Kidney (tissue), 14 donors: ENCODE results near the gene GTSE1. TPM values are rescaled to one million over a fixed set of nuclear protein-coding genes. Genes with fewer than 3 reads are reported as not detected.

Experiments
- DNase-seq, 5 donors: peaks; one replicate each; pipeline ENCODE4 v3.0.0-alpha.2; 2013 to 2020
- FAIRE-seq: peaks from 2 replicates; lab custom pipeline; 2012; peaks lifted over from hg19 to GRCh38; lab: Jason Lieb, UNC
- H3K27ac ChIP-seq, 2 donors: one replicate each; pipeline ENCODE4 v1.7.0; 2013; ENCODE audit warnings: low read depth in 2 of 2, low read length in 2 of 2, inconsistent platforms in 1 of 2
- H3K27me3 ChIP-seq: one replicate; pipeline ENCODE4 v1.7.1; 2013; ENCODE audit warnings: low read length, inconsistent platforms; ENCODE audit not compliant: control insufficient read depth, insufficient read depth
- H3K36me3 ChIP-seq, 3 donors: one replicate each; pipeline versions ENCODE4 v1.7.0 to v1.7.1; 2013; ENCODE audit warnings: low read length in 3 of 3, control low read depth in 1 of 3, inconsistent platforms in 1 of 3; ENCODE audit not compliant: insufficient read depth in 3 of 3, control insufficient read depth in 2 of 3
- H3K4me1 ChIP-seq, 3 donors: one replicate each; pipeline versions ENCODE4 v1.7.0 to v1.7.1; 2013; ENCODE audit warnings: low read length in 3 of 3, inconsistent platforms in 1 of 3, low read depth in 1 of 3; ENCODE audit not compliant: control insufficient read depth in 2 of 3, insufficient read depth in 2 of 3
- H3K4me3 ChIP-seq, 3 donors: one replicate each; pipeline versions ENCODE4 v1.7.0 to v1.8.1; 2013; ENCODE audit warnings: low read length in 3 of 3, control low read depth in 1 of 3, inconsistent platforms in 1 of 3
- H3K9ac ChIP-seq, 3 donors: one replicate each; pipeline versions ENCODE4 v1.7.0 to v1.7.1; 2013; ENCODE audit warnings: low read length in 3 of 3, control low read depth in 1 of 3, inconsistent platforms in 1 of 3
- H3K9me3 ChIP-seq, 3 donors: one replicate each; pipeline versions ENCODE4 v1.7.0 to v1.7.1; 2013; ENCODE audit warnings: low read length in 3 of 3, control low read depth in 1 of 3, inconsistent platforms in 1 of 3; ENCODE audit not compliant: control insufficient read depth in 2 of 3, insufficient read depth in 1 of 3
- CTCF ChIP-seq: IDR thresholded peaks from 3 replicates; pipeline ENCODE4 v1.5.1; 2012; ENCODE audit warnings: mild to moderate bottlenecking, moderate library complexity, borderline replicate concordance; ENCODE audit not compliant: insufficient read depth; ENCODE audit errors: extremely low read depth
- intact Hi-C: fragments of 100-400 bp; cut with DNase I; formaldehyde crosslinking; loops from one replicate; pipeline ENCODE4 v1.11.1; 2022
- polyA plus RNA-seq: library from polyadenylated mRNA; stranded (reverse); fragments of 350-450 nt; fragmentation: Illumina TruSeq; extraction: RNeasy Lipid Tissue Mini Kit (QIAGEN cat#74804); gene quantifications from one replicate; pipeline ENCODE4 v1.2.3, GENCODE V29; 2014; ENCODE audit warnings: low read depth, low replicate concordance; ENCODE audit not compliant: insufficient read depth
- total RNA-seq: library from RNA; stranded (reverse); fragmentation: NEBNext Ultra II Directional; extraction: Animal tissue kit (Norgen Biotek cat#: 25700); gene quantifications from one replicate; pipeline ENCODE4 v1.2.1, GENCODE V29; 2021
- donor health status: control.
- donor health status: control.
- donor health status: control.
- donor health status: control.
- donor health status: control.
- donor health status: DM: yes; HTN: yes; CAD: no.
- donor health status: Normal renal cell carcinoma (clear cell type).

The GTSE1 gene
- total and polyA plus RNA-seq, 2 donors from 2014 or later: 0.41 to 0.94 TPM

GRCh38 chr22:46303347-46303965 lies 6.8 kb downstream of the GTSE1 start:
- no peak overlapping the region for H3K9ac ChIP-seq
- DNase-seq (no peak), FAIRE-seq (no peak)
- H3K36me3 ChIP-seq: no peaks in the 10 kb centered on the region
- no peak overlapping the region for H3K27ac ChIP-seq
- no peaks in the 10 kb centered on the region for H3K9me3 ChIP-seq
- intact Hi-C loops: loop anchor here (10.0 kb wide), 1 partner anchor 309 kb away; no protein-coding TSS in a partner anchor
- H3K4me1 ChIP-seq: no peaks in the 10 kb centered on the region
- TF ChIP-seq CTCF: no peak
- no peaks in the 10 kb centered on the region for H3K27me3 ChIP-seq
- H3K4me3 ChIP-seq: no peak overlapping the region

- intact Hi-C loops: loop anchor here (10.0 kb wide), 1 partner anchor 314 kb away; no protein-coding TSS in a partner anchor
- Histone ChIP-seq H3K36me3 (no peaks in the 10 kb centered on the region), H3K4me1 (no peaks in the 10 kb centered on the region), H3K9me3 (no peaks in the 10 kb centered on the region), H3K9ac (no peak overlapping the region), H3K27ac (no peak overlapping the region), H3K27me3 (no peaks in the 10 kb centered on the region), H3K4me3 (no peak overlapping the region)
- no peak for FAIRE-seq
- TF ChIP-seq CTCF: no peak
- DNase-seq: peak in 1 of 5 donors; percentile 44
These were observed 11.8 kb downstream of the GTSE1 start for GRCh38 chr22:46308283-46308988.

GRCh38 chr22:46309526-46310085 lies 12.9 kb downstream of the GTSE1 start:
- FAIRE-seq (no peak), DNase-seq (peak in 1 of 5 donors; percentile 27)
- intact Hi-C loops: loop anchor here (5.0 to 10.0 kb wide), 2 partner anchors 187 to 315 kb away; no protein-coding TSS in a partner anchor
- no peaks in the 10 kb centered on the region for H3K36me3 ChIP-seq
- H3K4me1 ChIP-seq: no peaks in the 10 kb centered on the region
- no peaks in the 10 kb centered on the region for H3K27me3 ChIP-seq
- no peak overlapping the region for H3K4me3 ChIP-seq
- no peak overlapping the region for H3K9ac ChIP-seq
- TF ChIP-seq CTCF: no peak
- no peaks in the 10 kb centered on the region for H3K9me3 ChIP-seq
- no peak overlapping the region for H3K27ac ChIP-seq
